ENCODE data around the gene PNPLA1. TPM values are rescaled to one million over a fixed set of nuclear protein-coding genes. Genes with fewer than 3 reads are reported as not detected.

The PNPLA1 gene
- total RNA-seq, 4 donors from 2014 or later, result 26.7 to 54.2 (median 30.0) TPM

DNA sequence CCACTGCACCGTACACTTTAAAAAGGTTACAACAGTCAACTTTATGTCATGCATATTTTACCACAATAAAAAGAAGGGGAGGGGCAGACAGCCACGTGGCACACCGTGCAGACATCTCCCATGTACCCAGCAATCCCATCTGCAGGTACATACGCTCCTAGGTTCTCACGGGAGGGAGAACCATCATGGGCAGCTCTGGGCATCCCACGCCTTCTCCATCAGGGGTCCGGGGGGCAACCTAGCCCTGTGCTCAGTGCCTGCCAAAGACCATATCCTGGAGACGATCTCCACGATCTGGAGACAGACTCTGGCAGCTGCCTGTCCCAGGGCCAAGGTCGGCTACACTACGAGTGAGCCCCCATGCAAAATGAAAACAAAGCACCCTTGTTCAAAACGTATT lies 69.3 kb downstream of the PNPLA1 start:
- TF ChIP-seq, protein P1, sequence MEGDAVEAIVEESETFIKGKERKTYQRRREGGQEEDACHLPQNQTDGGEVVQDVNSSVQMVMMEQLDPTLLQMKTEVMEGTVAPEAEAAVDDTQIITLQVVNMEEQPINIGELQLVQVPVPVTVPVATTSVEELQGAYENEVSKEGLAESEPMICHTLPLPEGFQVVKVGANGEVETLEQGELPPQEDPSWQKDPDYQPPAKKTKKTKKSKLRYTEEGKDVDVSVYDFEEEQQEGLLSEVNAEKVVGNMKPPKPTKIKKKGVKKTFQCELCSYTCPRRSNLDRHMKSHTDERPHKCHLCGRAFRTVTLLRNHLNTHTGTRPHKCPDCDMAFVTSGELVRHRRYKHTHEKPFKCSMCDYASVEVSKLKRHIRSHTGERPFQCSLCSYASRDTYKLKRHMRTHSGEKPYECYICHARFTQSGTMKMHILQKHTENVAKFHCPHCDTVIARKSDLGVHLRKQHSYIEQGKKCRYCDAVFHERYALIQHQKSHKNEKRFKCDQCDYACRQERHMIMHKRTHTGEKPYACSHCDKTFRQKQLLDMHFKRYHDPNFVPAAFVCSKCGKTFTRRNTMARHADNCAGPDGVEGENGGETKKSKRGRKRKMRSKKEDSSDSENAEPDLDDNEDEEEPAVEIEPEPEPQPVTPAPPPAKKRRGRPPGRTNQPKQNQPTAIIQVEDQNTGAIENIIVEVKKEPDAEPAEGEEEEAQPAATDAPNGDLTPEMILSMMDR (IDR thresholded peaks at IDR 0.05), result no peak
- TF ChIP-seq POLR2A (IDR thresholded peaks at IDR 0.05), result no peak
- no peak for DNase-seq (ENCODE audit: low spot score in 2 of 2)
- 83 to 84% methylated on average over 12 of the region's 12 CpGs for WGBS, 2 donors
- intact Hi-C loops (cut with DNase I; ENCODE audit: low total_unique reads), result no loop called here
- no peak overlapping the region for H3K4me3 ChIP-seq (ENCODE audit: low read depth, poor library complexity, severe bottlenecking)

GRCh38 chr6:36340306-36340617 lies 70.4 kb downstream of the PNPLA1 start:
- intact Hi-C loops (cut with DNase I; ENCODE audit: low total_unique reads), result no loop called here
- H3K4me3 ChIP-seq (ENCODE audit: low read depth, poor library complexity, severe bottlenecking), result no peak overlapping the region
- WGBS, 2 donors, result 50 to 56% methylated on average over 12 of the region's 12 CpGs
- no peak for DNase-seq (ENCODE audit: low spot score in 2 of 2)
- no peak for TF ChIP-seq POLR2A (IDR thresholded peaks at IDR 0.05)
- TF ChIP-seq, protein P1 (IDR thresholded peaks at IDR 0.05), result no peak

DNA sequence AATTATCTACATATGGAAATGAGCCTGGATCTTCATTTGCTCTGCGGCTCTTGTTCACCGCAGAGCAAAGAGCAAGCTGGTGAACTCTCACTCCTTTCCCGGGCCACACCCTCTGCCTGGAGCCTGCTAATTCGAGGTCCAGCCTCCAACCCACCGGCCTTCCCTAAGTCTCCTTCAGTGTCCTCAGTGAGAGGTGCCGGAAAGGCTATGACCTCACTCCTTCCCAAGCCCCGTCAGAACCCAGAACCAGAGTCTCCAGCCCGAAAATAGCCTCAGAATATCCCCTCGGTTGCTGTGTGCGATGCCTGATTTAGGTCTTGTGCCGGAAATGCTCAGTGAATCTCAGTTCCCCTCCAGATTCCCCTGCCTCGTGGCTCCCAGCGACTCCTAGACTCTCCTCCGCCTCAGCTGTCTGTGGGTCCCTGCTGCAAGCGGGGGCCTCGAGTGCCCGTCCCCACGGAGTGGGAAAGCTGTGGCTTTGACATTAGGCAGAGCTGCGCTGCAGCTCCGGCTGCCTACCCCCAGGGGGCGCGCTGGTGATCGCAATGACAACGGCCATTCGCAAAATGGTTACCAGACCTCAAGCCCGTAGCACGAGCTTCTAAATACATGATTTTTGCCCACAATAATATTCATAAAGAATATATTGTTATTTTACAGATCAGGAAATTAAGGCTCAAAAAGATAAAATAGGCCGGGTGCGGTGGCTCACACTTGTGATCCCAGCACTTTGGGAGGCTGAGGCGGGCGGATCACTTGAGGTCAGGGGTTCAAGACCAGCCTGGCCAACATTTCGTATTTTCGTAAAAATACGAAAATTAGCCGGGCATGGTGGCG lies 71.0 kb downstream of the PNPLA1 start:
- no peak overlapping the region for H3K4me3 ChIP-seq (ENCODE audit: low read depth, poor library complexity, severe bottlenecking)
- WGBS, 2 donors, result 18 to 23% methylated on average over 29 to 36 of the region's 36 CpGs
- intact Hi-C loops (cut with DNase I; ENCODE audit: low total_unique reads), result no loop called here
- peak; percentile 59 to 92 for DNase-seq (ENCODE audit: low spot score in 2 of 2)
- TF ChIP-seq POLR2A (IDR thresholded peaks at IDR 0.05), result no peak
- TF ChIP-seq, protein P1 (IDR thresholded peaks at IDR 0.05), result no peak

- no peak for DNase-seq (ENCODE audit: low spot score in 2 of 2)
- intact Hi-C loops (cut with DNase I; ENCODE audit: low total_unique reads), result no loop called here
- 67 to 89% methylated on average over 5 of the region's 5 CpGs for WGBS, 2 donors
- H3K4me3 ChIP-seq (ENCODE audit: low read depth, poor library complexity, severe bottlenecking), result no peak overlapping the region
- no peak for TF ChIP-seq POLR2A (IDR thresholded peaks at IDR 0.05)
- TF ChIP-seq, protein P1 (IDR thresholded peaks at IDR 0.05), result no peak
Measured at GRCh38 chr6:36343109-36343680, 73.3 kb downstream of the PNPLA1 start.

- no peak overlapping the region for H3K4me3 ChIP-seq (ENCODE audit: low read depth, poor library complexity, severe bottlenecking)
- 74 to 85% methylated on average over 13 of the region's 13 CpGs for WGBS, 2 donors
- DNase-seq (ENCODE audit: low spot score in 2 of 2), result no peak
- TF ChIP-seq, protein P1 (IDR thresholded peaks at IDR 0.05), result no peak
- TF ChIP-seq POLR2A (IDR thresholded peaks at IDR 0.05), result no peak
- intact Hi-C loops (cut with DNase I; ENCODE audit: low total_unique reads), result no loop called here
Measured at GRCh38 chr6:36345681-36346466, 76.0 kb downstream of the PNPLA1 start.
